Karpas-422 (cell line): ENCODE results near the gene TMTC4. TPM values are rescaled to one million over a fixed set of nuclear protein-coding genes. Genes with fewer than 3 reads are reported as not detected.

ENCODE experiments used
- DNase-seq: peaks from one replicate; pipeline ENCODE4 v3.0.0-alpha.2; 2015
- H2AFZ ChIP-seq: fragments of 200-600 bp; sonication (generic); 2 replicates; pipeline ENCODE4 v1.6.1; 2014; ENCODE audit warnings: antibody characterized with exemption, low read length, mixed read lengths
- H3K27ac ChIP-seq: fragments of 200-600 bp; sonication (generic); 2 replicates; pipeline ENCODE4 v1.5.1; 2014; ENCODE audit warnings: mild to moderate bottlenecking, low read length, moderate library complexity
- H3K27me3 ChIP-seq: fragments of 200-600 bp; sonication (generic); 2 replicates; pipeline ENCODE4 v1.6.1; 2014; ENCODE audit warnings: low read length, mixed read lengths
- H3K36me3 ChIP-seq: fragments of 200-600 bp; sonication (generic); 2 replicates; pipeline ENCODE4 v1.6.1; 2014; ENCODE audit warnings: low read length, mixed read lengths; ENCODE audit not compliant: insufficient read depth
- H3K4me1 ChIP-seq: fragments of 200-600 bp; sonication (generic); 2 replicates; pipeline ENCODE4 v1.6.1; 2014; ENCODE audit warnings: mild to moderate bottlenecking, low read length, mixed read lengths
- H3K4me2 ChIP-seq: fragments of 200-600 bp; sonication (generic); 2 replicates; pipeline ENCODE4 v1.6.1; 2014; ENCODE audit warnings: low read length, low read depth, mild to moderate bottlenecking; ENCODE audit not compliant: poor library complexity, severe bottlenecking
- H3K4me3 ChIP-seq: fragments of 200-600 bp; sonication (generic); 2 replicates; pipeline ENCODE4 v1.5.1; 2014; ENCODE audit warnings: mild to moderate bottlenecking, antibody characterized with exemption, low read length, mixed read lengths
- H3K79me2 ChIP-seq: fragments of 200-600 bp; sonication (generic); 2 replicates; pipeline ENCODE4 v1.6.1; 2014; ENCODE audit warnings: mild to moderate bottlenecking, low read length, mixed read lengths
- H3K9ac ChIP-seq: fragments of 200-600 bp; sonication (generic); 2 replicates; pipeline ENCODE4 v1.6.0; 2014; ENCODE audit warnings: low read length
- H3K9me2 ChIP-seq: fragments of 200-600 bp; sonication (generic), shearing (Covaris generic); replicated peaks from 2 replicates; pipeline ENCODE4 v1.6.0; 2014; ENCODE audit warnings: mild to moderate bottlenecking, low read length, moderate library complexity; ENCODE audit not compliant: insufficient read depth
- H3K9me3 ChIP-seq: fragments of 300-700, 200-600 bp; sonication (generic); 2 replicates; pipeline ENCODE4 v1.6.1; 2014; ENCODE audit warnings: low read length, mixed read lengths
- H4K20me1 ChIP-seq: fragments of 200-600 bp; sonication (generic); 2 replicates; pipeline ENCODE4 v1.6.1; 2014; ENCODE audit warnings: mild to moderate bottlenecking, antibody characterized with exemption, low read length, low read depth; ENCODE audit not compliant: insufficient read depth
- total RNA-seq: library from RNA; depleted of rRNA; stranded (reverse); fragments of >200 nt; shearing (Covaris generic); gene quantifications from 2 replicates; pipeline ENCODE4 v1.2.3, GENCODE V29; 2014; ENCODE audit warnings: low replicate concordance

TMTC4 gene
- total RNA-seq, 1 experiment from 2014 or later: 62.7 TPM

GRCh38 chr13:100613031-100613430, 61.6 kb downstream of the TMTC4 start:
- Histone ChIP-seq H3K36me3 (no peaks in the 10 kb centered on the region), H3K4me1 (peaks cover 20% of the 10 kb centered on the region), H3K27ac (no peak overlapping the region), H4K20me1 (no peaks in the 10 kb centered on the region), H3K27me3 (no peaks in the 10 kb centered on the region), H3K9me3 (no peaks in the 10 kb centered on the region), H3K9ac (no peak overlapping the region), H2AFZ (no peak overlapping the region), H3K9me2 (no peaks in the 10 kb centered on the region), H3K4me3 (no peak overlapping the region), H3K4me2 (no peak overlapping the region), H3K79me2 (no peaks in the 10 kb centered on the region)
- no peak for DNase-seq

- H3K27me3 ChIP-seq: no peaks in the 10 kb centered on the region
- no peak overlapping the region for H3K9ac ChIP-seq
- H3K4me2 ChIP-seq: no peak overlapping the region
- H3K27ac ChIP-seq: no peak overlapping the region
- no peaks in the 10 kb centered on the region for H3K79me2 ChIP-seq
- H2AFZ ChIP-seq: no peak overlapping the region
- no peaks in the 10 kb centered on the region for H4K20me1 ChIP-seq
- H3K9me3 ChIP-seq: no peaks in the 10 kb centered on the region
- peaks cover 20% of the 10 kb centered on the region for H3K4me1 ChIP-seq
- no peaks in the 10 kb centered on the region for H3K9me2 ChIP-seq
- no peak for DNase-seq
- H3K4me3 ChIP-seq: no peak overlapping the region
- no peaks in the 10 kb centered on the region for H3K36me3 ChIP-seq
Observed at GRCh38 chr13:100611678-100612492, 62.7 kb downstream of the TMTC4 start.

GRCh38 chr13:100610391-100611347, 63.9 kb downstream of the TMTC4 start:
- no peaks in the 10 kb centered on the region for H4K20me1 ChIP-seq
- H3K9ac ChIP-seq: peak overlapping the region; percentile 51
- H3K36me3 ChIP-seq: no peaks in the 10 kb centered on the region
- H3K79me2 ChIP-seq: no peaks in the 10 kb centered on the region
- peaks cover 20% of the 10 kb centered on the region for H3K4me1 ChIP-seq
- H3K9me3 ChIP-seq: no peaks in the 10 kb centered on the region
- H2AFZ ChIP-seq: peak overlapping the region; percentile 50
- peak overlapping the region; percentile 64 for H3K4me2 ChIP-seq
- H3K27me3 ChIP-seq: no peaks in the 10 kb centered on the region
- peak; percentile 85 for DNase-seq
- H3K4me3 ChIP-seq: peak overlapping the region; percentile 34; the same call in 1 of the 2 replicates
- H3K9me2 ChIP-seq: no peaks in the 10 kb centered on the region
- H3K27ac ChIP-seq: peak overlapping the region; percentile 81

- no peaks in the 10 kb centered on the region for H4K20me1 ChIP-seq
- no peak overlapping the region for H3K9ac ChIP-seq
- no peaks in the 10 kb centered on the region for H3K9me2 ChIP-seq
- H3K36me3 ChIP-seq: no peaks in the 10 kb centered on the region
- H3K4me1 ChIP-seq: peaks cover 20% of the 10 kb centered on the region
- no peak overlapping the region; the same call in 1 of the 2 replicates for H3K27ac ChIP-seq
- DNase-seq: no peak
- H3K27me3 ChIP-seq: no peaks in the 10 kb centered on the region
- H3K4me3 ChIP-seq: no peak overlapping the region
- no peak overlapping the region for H2AFZ ChIP-seq
- no peaks in the 10 kb centered on the region for H3K79me2 ChIP-seq
- no peaks in the 10 kb centered on the region for H3K9me3 ChIP-seq
- no peak overlapping the region for H3K4me2 ChIP-seq
Observed at GRCh38 chr13:100608906-100609305, 65.7 kb downstream of the TMTC4 start.

- Histone ChIP-seq H3K4me3 (no peak overlapping the region), H3K79me2 (no peaks in the 10 kb centered on the region), H3K27ac (no peak overlapping the region), H3K4me2 (no peak overlapping the region), H3K27me3 (no peaks in the 10 kb centered on the region), H4K20me1 (no peaks in the 10 kb centered on the region), H3K9me2 (no peaks in the 10 kb centered on the region), H3K9me3 (no peaks in the 10 kb centered on the region), H2AFZ (no peak overlapping the region), H3K36me3 (no peaks in the 10 kb centered on the region), H3K4me1 (peaks cover 20% of the 10 kb centered on the region), H3K9ac (no peak overlapping the region)
- no peak for DNase-seq
Observed at GRCh38 chr13:100608489-100608888, 66.1 kb downstream of the TMTC4 start.

GRCh38 chr13:100604918-100605710, 69.5 kb downstream of the TMTC4 start:
- no peak for DNase-seq
- Histone ChIP-seq H3K79me2 (no peaks in the 10 kb centered on the region), H3K9ac (no peak overlapping the region), H4K20me1 (no peaks in the 10 kb centered on the region), H3K27me3 (no peaks in the 10 kb centered on the region), H2AFZ (no peak overlapping the region), H3K9me3 (no peaks in the 10 kb centered on the region), H3K4me3 (no peak overlapping the region), H3K4me1 (peaks cover 9% of the 10 kb centered on the region), H3K36me3 (no peaks in the 10 kb centered on the region), H3K9me2 (no peaks in the 10 kb centered on the region), H3K27ac (no peak overlapping the region), H3K4me2 (no peak overlapping the region)

GRCh38 chr13:100602493-100603111, 72.0 kb downstream of the TMTC4 start:
- H2AFZ ChIP-seq: no peak overlapping the region
- H3K4me2 ChIP-seq: no peak overlapping the region
- H3K79me2 ChIP-seq: no peaks in the 10 kb centered on the region
- DNase-seq: no peak
- no peaks in the 10 kb centered on the region for H3K36me3 ChIP-seq
- H3K27ac ChIP-seq: no peak overlapping the region
- no peaks in the 10 kb centered on the region for H3K27me3 ChIP-seq
- no peak overlapping the region for H3K9ac ChIP-seq
- H3K9me3 ChIP-seq: no peaks in the 10 kb centered on the region
- H3K9me2 ChIP-seq: no peaks in the 10 kb centered on the region
- no peaks in the 10 kb centered on the region for H3K4me1 ChIP-seq
- H3K4me3 ChIP-seq: no peak overlapping the region
- no peaks in the 10 kb centered on the region for H4K20me1 ChIP-seq
